HG02870 (cell line): ENCODE results near the gene GJD3.

ENCODE experiments used
- ATAC-seq: cut with Tn5 transposase; IDR thresholded peaks from one replicate; pipeline ENCODE4 v1.9.1; 2021; ENCODE audit warnings: mild to moderate bottlenecking, moderate library complexity; ENCODE audit not compliant: unreplicated experiment

GJD3 gene

DNA sequence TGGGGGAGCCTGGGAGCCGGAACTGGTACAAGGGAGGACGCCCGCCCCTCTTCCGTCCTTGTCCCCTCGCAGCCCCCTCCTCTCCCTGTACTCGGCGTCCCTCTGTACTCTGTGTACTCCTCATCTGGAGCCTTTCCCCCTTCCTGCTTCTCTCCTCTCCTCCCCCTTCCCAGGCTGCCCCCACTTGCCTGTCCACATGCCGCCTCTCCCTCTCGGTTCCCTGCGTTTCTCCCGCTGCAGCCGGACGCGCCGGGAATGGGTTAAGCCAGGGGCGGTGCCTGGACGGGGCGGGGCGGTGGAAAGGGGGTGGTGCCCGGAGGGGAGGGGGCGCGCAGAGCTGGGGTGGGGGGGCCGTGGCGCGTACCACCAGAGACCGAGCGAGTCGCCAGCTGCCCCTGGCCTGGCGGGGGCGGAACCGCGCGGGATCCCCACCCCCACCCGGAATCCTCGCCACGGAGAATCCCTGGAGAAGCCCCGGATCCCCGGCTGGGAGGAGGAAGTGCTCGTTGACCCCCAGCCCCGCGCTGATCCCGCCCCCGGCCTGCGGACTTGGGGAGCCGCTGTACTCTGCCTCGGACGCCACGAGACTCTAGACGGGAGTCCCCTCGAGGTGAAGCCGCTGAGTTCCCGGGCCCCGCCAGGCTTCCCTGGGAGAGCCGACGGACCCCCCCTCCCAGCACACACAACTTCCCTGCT, 22.6 kb downstream of the GJD3 start:
- ATAC-seq = no peak

- peak; percentile 63 for ATAC-seq
Measured at GRCh38 chr17:40340880-40341807, 23.4 kb downstream of the GJD3 start.

DNA sequence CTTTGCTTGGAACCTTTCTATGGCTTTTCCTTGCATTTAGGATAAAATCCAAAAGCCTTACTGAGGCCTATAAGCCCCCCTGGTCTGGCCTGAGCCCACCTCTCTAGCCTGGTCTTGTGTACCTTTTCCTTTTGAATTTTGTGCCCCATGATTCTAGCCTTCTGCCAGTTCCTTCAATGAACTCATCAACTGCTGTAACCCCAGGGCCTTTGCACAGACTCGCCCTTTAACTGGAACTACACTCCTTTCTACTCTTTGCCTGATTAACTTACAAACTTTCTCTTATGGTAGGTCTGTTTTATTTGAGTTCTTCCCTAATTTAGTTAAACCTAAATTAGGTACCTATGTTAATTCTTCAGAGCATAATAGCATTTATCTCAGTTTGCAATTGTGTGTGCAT, 24.2 kb downstream of the GJD3 start:
- no peak for ATAC-seq

- ATAC-seq = no peak
Measured at GRCh38 chr17:40338941-40339649, 25.4 kb downstream of the GJD3 start.

- no peak for ATAC-seq
Measured at GRCh38 chr17:40338058-40338457, 26.5 kb downstream of the GJD3 start.

GRCh38 chr17:40337351-40337750, 27.2 kb downstream of the GJD3 start:
- ATAC-seq = no peak

GRCh38 chr17:40335620-40336019, 28.9 kb downstream of the GJD3 start:
- ATAC-seq = no peak

DNA sequence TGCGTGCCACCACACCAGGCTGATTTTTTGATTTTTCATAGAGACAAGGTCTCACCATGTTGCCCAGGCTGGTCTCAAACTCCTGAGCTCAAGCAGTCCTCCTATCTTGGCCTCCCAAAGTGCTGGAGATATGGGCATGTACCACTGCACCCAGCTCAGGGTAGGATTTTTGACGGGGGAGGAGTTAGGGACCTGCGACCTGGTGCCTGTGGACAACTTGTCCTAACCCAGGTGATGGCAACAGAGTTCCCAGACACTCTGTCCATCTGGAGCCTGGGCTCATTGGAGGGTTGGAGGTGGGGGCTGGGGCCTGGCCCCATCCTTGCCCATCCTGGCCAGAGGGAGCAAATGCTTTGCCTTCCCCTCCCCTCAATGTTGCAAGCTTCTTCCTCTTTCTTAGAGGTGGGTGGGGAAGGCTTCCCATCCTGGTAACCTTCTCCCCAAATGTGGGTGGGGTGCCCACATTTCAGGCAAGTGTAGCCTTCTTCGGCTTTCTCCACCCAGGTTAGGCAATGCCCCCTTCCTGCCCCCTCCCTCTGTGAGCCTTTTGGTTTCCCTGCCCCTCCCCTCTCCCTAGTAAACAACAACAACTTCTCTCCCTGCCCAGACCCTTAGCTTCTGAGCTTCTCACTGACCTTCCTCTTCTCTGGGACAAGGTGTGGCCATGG, 30.6 kb downstream of the GJD3 start:
- no peak for ATAC-seq

DNA sequence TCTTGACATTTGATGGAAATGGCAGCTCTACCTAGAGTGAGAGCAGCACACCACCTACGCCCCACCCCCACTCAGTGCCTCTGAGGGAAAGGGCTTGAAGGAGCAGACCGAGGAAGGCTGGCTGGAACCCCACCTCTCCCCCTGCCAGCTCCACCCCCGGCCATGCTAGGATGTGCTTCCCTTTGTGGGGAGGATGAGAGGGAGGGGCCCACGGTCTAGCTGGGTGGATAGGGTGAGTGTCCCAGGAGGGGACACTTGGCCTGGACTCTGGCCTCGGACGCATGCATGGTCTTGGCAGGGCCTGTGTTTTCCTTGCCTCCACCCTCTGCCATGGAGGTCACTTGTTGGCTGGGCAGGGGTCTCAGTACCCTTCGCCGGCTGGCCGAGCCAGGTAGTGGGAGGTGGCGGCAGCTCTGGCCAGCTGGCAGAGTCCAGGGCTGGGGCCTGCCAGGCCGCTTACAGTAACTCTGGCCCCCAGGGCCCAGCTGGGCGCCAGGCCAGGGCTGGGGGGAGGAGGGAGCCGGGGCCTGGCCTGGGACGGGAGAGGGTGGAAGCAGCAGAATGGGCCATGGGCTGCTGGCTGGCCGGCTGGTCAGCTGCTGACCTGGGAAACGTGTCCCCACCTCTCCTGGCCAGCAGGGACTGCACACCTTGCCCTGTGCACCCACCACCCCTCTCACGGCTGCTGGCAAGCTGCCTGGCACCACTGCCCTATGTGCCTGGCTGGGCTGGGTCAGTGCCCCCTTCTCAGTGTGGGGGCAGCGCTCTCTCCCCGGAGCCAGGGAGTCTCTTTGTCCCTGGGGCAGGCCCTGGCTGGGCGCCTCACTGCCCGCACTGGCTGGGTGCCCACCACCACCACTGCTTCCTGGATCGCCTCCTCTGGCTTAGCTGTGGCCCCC, 32.5 kb downstream of the GJD3 start:
- ATAC-seq = no peak

GRCh38 chr17:40330850-40331470, 33.6 kb downstream of the GJD3 start:
- ATAC-seq = no peak

DNA sequence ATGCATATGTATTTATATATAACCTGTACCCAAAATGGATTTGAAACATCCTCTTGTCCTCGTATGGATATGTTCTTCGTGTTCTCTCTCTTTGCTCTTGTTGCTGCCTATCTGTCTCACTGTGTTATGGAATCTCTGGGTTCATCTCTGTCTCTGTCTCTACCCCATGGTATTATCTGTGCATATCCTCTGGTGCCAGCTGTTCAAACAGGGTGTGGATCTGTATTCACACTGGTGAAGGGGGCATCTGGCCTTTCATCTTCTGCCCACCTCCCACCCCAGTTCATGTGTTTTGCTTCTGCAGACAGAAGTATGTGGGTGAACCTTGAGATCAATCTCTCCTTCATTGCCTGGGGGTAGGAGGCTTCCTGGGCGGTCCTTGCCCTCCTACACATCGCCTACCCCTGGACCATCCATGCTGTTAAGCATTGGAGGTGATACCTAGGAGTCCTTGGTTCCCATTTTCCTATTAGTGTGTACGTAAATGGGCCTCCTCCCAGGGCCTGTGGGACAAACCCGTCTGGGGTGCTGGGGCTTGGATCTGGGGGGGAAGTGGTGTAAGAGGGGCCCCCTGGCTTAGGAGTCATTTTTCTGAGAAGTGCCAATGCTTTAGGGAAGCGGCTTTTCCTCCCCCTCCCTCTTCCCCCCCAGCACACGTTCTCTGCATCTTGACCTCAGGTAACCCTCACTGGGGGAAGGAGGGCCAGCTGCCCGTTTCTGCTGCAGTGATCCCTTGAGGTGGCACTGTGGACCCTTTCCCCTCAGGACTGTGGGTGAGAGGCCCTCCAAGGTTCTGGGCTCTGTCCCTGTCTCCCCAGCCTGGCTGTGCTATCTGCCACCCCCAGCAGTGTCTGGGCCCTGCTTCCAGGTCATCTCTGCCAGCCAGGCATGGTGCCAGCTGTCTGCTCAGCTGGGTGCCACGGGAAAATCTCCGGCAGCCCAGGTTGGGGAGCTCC, 34.4 kb downstream of the GJD3 start:
- no peak for ATAC-seq

GRCh38 chr17:40328386-40328766, 36.2 kb downstream of the GJD3 start:
- no peak for ATAC-seq

DNA sequence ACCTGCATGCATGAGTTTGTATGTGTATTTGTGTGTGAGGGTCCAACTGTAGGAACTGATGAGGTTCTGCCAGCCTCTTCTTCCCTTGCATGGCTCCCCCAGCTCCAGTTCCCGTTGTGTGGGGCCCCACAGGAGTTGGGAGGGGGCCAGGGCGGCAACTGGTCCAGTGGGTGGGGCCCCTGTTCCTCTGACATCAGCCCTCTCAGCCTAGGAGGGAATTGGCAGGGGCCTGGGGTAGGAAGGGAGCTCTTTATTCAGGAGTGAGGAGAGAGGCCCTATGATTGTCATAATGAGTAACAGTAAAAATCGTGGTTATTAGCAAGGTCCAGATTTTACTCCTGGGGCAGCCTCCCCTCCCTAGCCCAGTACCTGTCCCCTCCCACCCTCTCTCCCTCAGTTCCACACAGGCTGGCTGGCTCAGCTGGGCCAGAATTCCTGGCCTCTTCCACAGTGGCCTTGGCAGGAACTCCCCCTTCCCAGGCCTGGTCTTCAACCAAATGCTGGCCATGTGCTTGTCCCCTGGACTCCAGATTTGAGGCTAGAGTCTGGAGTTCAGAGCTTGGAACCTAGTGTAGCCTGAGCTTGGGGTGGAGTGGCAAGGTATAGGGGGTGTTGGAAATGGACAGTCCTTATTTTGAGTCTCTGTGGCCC, 36.7 kb downstream of the GJD3 start:
- ATAC-seq = no peak

- no peak for ATAC-seq
Measured at GRCh38 chr17:40327244-40327729, 37.2 kb downstream of the GJD3 start.

GRCh38 chr17:40326832-40327199, 37.7 kb downstream of the GJD3 start:
- no peak for ATAC-seq

GRCh38 chr17:40326014-40326831, 38.3 kb downstream of the GJD3 start:
- ATAC-seq = no peak
